ENCODE measurements around the gene NR6A1.

NR6A1 gene

DNA sequence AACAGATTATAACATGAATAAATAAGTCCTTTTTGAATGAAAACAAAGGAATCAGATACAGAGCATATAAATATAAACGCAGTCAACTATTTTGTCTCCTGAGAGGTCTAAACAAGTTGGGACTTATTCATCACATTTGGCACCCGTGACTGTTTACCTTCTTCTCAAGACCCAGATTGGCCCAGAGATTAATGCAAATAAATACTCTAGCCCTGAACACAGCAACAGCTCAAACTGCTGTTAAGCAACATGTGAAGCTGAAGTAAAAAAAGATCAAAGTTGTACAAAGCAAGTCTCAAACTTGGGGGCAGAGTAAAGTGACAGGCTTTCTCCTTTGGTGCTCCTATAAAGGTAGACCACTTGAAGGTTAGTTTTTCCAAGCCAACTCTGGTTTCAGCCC, 168.9 kb downstream of the NR6A1 start:
- DNase-seq, result no peak

DNA sequence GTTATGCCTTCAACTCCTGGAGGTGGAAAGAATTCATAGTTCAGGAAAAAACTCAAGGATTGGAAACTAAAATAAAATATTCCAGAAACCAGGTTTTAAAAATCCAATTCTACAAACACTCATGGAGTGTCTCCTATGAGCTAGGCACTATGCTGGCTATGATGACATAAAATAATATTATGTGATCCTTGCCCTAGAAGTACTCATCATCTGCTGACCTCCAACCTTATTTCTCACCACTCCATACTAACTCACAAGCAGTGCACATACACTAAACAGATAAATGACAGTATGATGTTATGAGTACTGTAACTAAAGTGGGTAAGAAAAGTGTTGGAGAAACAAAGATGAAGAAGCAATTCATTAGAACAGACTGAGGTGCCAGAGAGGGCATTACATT, 170.7 kb downstream of the NR6A1 start:
- DNase-seq, result no peak

- DNase-seq, result no peak
These were observed 171.9 kb downstream of the NR6A1 start for GRCh38 chr9:124599121-124599795.

DNA sequence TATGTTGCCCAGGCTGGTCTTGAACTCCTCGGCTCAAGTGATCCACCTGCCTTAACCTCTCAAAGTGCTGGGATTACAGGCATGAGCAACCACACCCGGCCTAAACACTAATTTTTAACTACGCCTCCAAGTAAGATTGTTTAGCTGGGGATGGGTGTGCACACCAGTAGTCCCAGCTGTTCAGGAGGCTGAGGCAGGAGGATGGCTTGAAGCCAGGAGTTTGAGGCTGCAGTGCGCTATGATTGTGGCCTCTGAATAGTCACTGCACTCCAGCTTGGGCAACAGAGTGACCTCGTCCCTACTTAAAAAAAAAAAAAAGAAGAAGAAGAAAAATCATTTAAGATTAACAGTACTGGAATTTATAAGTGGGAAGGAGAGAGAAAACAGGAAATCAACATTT, 173.1 kb downstream of the NR6A1 start:
- no peak for DNase-seq

GRCh38 chr9:124596172-124596839, 174.8 kb downstream of the NR6A1 start:
- no peak for DNase-seq

GRCh38 chr9:124595743-124596142, 175.4 kb downstream of the NR6A1 start:
- DNase-seq, result no peak

DNA sequence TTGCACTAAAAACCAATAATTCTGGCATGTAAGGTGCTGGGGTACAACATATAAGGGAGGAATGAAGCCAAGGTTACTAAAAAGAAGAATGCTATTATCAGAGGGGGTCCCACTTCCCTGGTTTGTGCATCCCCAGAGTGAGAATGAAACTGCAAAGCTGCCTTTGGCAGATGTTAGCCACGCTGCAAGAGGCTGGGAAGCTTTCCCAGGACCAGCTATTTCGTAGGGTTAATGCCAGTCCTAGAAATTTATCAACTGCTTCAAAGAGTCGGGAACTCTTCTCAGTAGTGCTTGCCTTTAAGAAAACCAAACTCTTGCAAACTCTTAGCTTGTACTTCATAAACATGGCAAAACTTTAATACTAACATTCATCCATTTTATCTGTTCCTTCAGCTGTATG, 176.4 kb downstream of the NR6A1 start:
- DNase-seq, result no peak

DNA sequence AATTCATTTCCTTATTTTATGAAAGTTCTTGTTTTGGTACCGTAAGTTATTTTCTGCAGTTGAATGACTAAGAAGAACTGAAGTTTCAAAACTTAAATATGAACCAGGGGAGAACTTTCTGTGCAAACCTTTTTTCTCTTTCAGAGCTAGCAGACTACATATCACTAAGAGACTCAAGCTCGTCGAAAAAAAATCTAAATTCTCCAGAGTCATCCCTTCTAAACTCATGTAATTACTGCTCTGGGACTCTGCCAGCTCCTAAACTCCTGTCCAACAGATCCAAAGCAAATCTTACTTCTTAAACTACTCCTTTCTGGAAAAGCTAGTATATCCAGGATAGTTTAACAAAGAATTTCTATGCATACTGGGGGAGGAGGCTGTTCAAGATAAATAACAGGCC, 176.9 kb downstream of the NR6A1 start:
- no peak for DNase-seq

DNA sequence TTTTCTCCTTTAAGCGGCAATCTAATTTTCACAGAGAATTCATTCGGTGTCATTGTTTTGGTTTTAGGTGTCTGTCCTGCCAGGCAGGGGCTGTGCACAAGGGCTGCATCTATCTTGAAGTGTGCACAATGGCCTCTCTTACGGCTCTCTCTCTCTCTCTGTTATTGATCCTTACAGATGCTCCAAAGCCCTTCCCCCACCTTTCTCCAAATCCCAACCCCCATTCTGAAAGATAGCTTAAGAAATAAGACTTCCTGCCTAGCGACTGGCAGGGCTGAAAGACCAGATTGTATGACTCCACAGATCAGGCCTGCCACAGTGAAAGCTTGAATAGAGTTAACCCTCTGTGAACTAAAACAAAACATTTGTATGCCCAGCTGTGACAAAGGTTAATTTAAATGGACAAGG, 177.5 kb downstream of the NR6A1 start:
- DNase-seq, result no peak

DNA sequence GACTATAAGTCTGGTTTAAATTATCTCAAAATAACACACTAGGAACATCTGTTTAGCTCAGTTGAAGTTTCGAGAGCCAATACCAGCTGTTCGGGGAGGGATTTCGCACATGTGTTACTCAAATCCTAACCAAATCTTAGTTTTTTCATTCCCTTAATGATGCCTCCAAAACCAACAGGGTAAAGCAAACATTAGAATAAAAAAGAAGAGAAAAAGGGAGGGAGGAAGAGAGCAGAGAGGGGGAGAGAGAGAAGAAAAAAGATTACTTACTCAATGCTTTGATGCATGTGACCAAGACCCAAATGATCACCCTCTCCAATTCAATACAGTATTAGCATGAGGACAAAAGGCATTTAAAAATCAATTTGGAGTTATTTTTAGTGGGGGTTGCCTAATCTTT, 177.9 kb downstream of the NR6A1 start:
- no peak for DNase-seq

- DNase-seq, result no peak
These were observed 180.0 kb downstream of the NR6A1 start for GRCh38 chr9:124590889-124591641.

DNA sequence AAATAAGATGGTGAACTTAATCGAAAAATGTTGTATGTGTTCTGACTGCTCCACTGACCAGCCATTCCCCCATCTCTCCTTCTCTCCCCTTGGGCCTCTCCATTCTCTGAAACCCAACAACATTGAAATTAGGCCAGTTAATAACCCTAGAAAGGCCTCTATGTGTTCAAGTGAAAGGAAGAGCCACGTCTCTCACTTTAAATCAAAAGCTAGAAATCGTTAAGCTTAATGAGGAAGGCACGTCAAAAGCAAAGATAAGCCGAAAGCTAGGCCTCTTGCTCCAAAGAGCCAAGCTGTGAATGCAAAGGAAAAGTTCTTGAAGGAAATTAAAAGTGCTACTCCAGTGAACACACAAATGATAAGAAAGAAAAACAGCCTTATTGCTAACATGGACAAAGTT, 186.5 kb downstream of the NR6A1 start:
- DNase-seq, result no peak

GRCh38 chr9:124583134-124583533, 188.0 kb downstream of the NR6A1 start:
- no peak for DNase-seq

DNA sequence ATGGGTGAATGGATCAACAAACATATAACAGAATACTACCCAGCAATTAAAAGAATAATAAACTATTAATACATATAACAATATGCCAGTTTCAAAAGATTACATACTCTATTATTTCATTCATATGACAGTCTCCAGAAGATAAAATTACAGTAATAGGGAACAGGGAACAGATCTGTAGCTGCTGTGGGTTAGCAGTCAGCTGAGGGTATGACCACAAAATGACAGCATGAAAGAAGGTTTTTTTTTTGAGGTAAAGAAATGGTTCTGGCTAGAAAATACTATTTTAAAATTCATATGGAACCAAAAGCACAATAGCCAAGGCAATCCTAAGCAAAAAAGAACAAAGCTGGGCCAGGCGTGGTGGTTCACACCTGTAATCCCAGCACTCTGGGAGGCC, 190.9 kb downstream of the NR6A1 start:
- DNase-seq, result no peak

DNA sequence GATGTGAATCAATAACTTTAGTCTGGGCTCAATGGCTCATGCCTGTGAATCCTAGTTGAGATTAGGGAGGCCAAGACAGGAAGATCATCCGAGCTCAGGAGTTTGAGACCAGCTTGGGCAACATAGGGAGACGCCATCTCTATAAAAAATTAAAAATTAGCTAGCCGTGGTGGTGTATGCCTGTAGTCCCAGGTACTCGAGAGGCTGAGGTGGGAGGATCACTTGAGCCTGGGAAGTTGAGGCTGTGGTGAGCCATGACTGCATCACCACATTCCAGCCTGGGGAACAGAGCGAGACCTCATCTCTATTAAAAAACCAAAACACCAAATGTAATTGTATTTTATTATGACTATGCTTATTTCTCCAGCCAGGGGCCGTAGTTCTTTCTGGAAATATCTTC, 194.4 kb downstream of the NR6A1 start:
- DNase-seq, result no peak

- DNase-seq, result no peak
These were observed 196.4 kb downstream of the NR6A1 start for GRCh38 chr9:124574534-124575375.

DNA sequence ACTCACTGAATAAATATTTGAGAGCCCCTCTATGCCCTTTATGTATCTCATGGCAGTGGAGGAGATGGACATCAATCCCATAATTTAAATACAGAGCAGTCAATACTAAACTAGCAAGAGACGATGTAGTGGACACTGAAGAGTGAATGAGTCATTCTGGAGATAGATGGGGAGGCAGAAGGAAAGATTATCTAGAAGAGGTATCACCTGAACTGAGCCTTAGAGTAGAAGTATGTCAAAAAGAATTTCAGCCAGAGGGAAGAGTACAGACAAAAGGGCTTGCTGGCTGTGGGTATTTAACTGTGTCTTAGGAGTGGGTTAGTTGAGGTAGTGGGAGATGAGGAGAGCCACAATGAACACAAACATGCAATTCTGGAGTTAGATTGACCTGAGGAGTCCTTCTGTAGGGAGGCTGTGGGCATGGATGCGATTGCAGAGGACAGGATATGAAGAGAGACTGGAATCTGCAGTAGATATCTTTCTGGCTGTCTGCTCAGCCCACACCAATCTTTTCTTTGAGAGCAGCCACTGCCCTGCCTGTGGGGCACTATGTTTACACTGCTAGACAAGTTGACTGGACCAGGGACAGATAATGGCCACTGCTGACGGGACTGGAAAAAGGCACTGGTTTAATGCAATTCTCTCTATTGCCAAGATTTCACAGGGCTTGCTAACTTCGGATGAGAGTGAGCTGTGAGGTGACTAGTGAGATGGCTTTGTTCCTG, 200.0 kb downstream of the NR6A1 start:
- DNase-seq, result no peak

- no peak for DNase-seq
These were observed 201.2 kb downstream of the NR6A1 start for GRCh38 chr9:124569942-124570341.

- DNase-seq, result no peak
These were observed 203.7 kb downstream of the NR6A1 start for GRCh38 chr9:124567362-124567761.

DNA sequence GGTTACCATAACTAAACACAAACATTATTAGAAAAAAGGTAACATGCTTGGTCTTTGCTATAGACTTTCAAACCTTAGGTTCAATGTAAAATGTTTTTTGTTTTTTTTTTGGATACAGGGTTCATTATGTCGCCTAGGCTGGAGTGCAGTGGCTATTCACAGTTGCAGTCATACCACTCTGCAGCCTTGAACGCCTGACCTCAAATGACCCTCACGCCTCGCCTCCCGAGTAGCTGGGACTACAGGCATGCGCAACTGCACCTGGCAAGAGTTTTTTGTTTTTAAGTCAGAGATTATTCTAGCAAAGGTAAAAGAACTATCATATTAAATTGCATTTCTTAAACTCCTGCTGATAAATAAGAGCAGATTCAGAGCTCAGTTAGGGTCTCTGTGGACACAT, 208.8 kb downstream of the NR6A1 start:
- no peak for DNase-seq

- DNase-seq, result no peak
These were observed 211.2 kb downstream of the NR6A1 start for GRCh38 chr9:124559871-124560270.

GRCh38 chr9:124558777-124559470, 212.2 kb downstream of the NR6A1 start:
- no peak for DNase-seq
